Measurements from ENCODE around the gene SPINK4.

- TF ChIP-seq, protein P1, sequence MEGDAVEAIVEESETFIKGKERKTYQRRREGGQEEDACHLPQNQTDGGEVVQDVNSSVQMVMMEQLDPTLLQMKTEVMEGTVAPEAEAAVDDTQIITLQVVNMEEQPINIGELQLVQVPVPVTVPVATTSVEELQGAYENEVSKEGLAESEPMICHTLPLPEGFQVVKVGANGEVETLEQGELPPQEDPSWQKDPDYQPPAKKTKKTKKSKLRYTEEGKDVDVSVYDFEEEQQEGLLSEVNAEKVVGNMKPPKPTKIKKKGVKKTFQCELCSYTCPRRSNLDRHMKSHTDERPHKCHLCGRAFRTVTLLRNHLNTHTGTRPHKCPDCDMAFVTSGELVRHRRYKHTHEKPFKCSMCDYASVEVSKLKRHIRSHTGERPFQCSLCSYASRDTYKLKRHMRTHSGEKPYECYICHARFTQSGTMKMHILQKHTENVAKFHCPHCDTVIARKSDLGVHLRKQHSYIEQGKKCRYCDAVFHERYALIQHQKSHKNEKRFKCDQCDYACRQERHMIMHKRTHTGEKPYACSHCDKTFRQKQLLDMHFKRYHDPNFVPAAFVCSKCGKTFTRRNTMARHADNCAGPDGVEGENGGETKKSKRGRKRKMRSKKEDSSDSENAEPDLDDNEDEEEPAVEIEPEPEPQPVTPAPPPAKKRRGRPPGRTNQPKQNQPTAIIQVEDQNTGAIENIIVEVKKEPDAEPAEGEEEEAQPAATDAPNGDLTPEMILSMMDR (IDR thresholded peaks at IDR 0.05) = no peak
- TF ChIP-seq EP300 (IDR thresholded peaks at IDR 0.05) (no peak), POLR2A (IDR thresholded peaks at IDR 0.05) (no peak)
Measured at GRCh38 chr9:33277484-33277883, 37.5 kb downstream of the SPINK4 start.

Measured in tibial nerve (tissue), 4 donors.